HepG2 (cell line): ENCODE results near the gene AK9. TPM values are rescaled to one million over a fixed set of nuclear protein-coding genes. Genes with fewer than 3 reads are reported as not detected.
A peak's percentile ranks its signal among the peaks of the same experiment; 100 is the strongest.

Experiments
- ATAD3A ChIP-seq: sonication (generic); formaldehyde crosslinking; IDR thresholded peaks from 2 replicates; pipeline ENCODE4 v1.4.0; 2020; ENCODE audit warnings: missing genetic modification reagents
- ATF3 ChIP-seq: sonication (generic); formaldehyde crosslinking; IDR thresholded peaks from 2 replicates; pipeline ENCODE4 v1.4.0; 2020; ENCODE audit warnings: missing genetic modification reagents
- BATF2 ChIP-seq: sonication (generic); formaldehyde crosslinking; IDR thresholded peaks from 2 replicates; pipeline ENCODE4 v1.8.0; 2022; ENCODE audit warnings: mild to moderate bottlenecking, missing genetic modification reagents, moderate library complexity
- DZIP1 ChIP-seq: sonication (generic); formaldehyde crosslinking; IDR thresholded peaks from 2 replicates; pipeline ENCODE4 v1.5.0; 2020; ENCODE audit warnings: mild to moderate bottlenecking, missing genetic modification reagents
- ETV5 ChIP-seq: IDR thresholded peaks from 2 replicates; pipeline ENCODE4 v1.6.1; 2018; ENCODE audit warnings: missing biosample characterization, missing genetic modification reagents, inconsistent platforms, borderline replicate concordance
- FOXK1 ChIP-seq: sonication (generic); formaldehyde crosslinking; IDR thresholded peaks from 2 replicates; pipeline ENCODE4 v1.4.0; 2020; ENCODE audit warnings: low read depth, missing genetic modification reagents, borderline replicate concordance
- GLMP ChIP-seq: sonication (generic); formaldehyde crosslinking; IDR thresholded peaks from 2 replicates; pipeline ENCODE4 v1.9.0; 2021; ENCODE audit warnings: missing genetic modification reagents, mild to moderate bottlenecking, borderline replicate concordance
- HOMEZ ChIP-seq: IDR thresholded peaks from 2 replicates; pipeline ENCODE4 v1.6.1; 2016; ENCODE audit warnings: low read depth
- HOXD1 ChIP-seq: sonication (generic); formaldehyde crosslinking; IDR thresholded peaks from 2 replicates; pipeline ENCODE4 v1.5.0; 2020; ENCODE audit warnings: missing genetic modification reagents
- MLX ChIP-seq: IDR thresholded peaks from 2 replicates; pipeline ENCODE4 v1.6.1; 2016
- NAIF1 ChIP-seq: sonication (generic); formaldehyde crosslinking; IDR thresholded peaks from 2 replicates; pipeline ENCODE4 v1.5.0; 2020; ENCODE audit warnings: mild to moderate bottlenecking, missing genetic modification reagents, borderline replicate concordance
- NPAS2 ChIP-seq: sonication (generic); formaldehyde crosslinking; IDR thresholded peaks from 2 replicates; pipeline ENCODE4 v1.8.0; 2022; ENCODE audit warnings: mild to moderate bottlenecking, missing genetic modification reagents, borderline replicate concordance
- PHF20 ChIP-seq: sonication (generic); formaldehyde crosslinking; IDR thresholded peaks from 2 replicates; pipeline ENCODE4 v1.5.0; 2020; ENCODE audit warnings: mild to moderate bottlenecking, missing genetic modification reagents
- RELA ChIP-seq: sonication (generic); formaldehyde crosslinking; IDR thresholded peaks from 2 replicates; pipeline ENCODE4 v1.4.0; 2020; ENCODE audit warnings: missing genetic modification reagents
- SAFB2 ChIP-seq: sonication (generic); formaldehyde crosslinking; IDR thresholded peaks from 2 replicates; pipeline ENCODE4 v1.5.1; 2020; ENCODE audit warnings: missing genetic modification reagents, low read depth, mild to moderate bottlenecking, borderline replicate concordance
- TEAD3 ChIP-seq: optimal IDR thresholded peaks from 2 replicates; pipeline ENCODE3; 2016; ENCODE audit warnings: borderline replicate concordance
- TFDP1 ChIP-seq: IDR thresholded peaks from 2 replicates; pipeline ENCODE4 v1.6.1; 2016; ENCODE audit warnings: missing compliant biosample characterization, missing genetic modification reagents, borderline replicate concordance
- ZBTB21 ChIP-seq: sonication (generic); formaldehyde crosslinking; IDR thresholded peaks from 2 replicates; pipeline ENCODE4 v1.4.0; 2020; ENCODE audit warnings: missing genetic modification reagents
- ZNF20 ChIP-seq: sonication (generic); formaldehyde crosslinking; IDR thresholded peaks from 2 replicates; pipeline ENCODE4 v1.4.0; 2020; ENCODE audit warnings: mild to moderate bottlenecking, moderate library complexity, missing genetic modification reagents
- ZNF354B ChIP-seq: sonication (generic); formaldehyde crosslinking; IDR thresholded peaks from 2 replicates; pipeline ENCODE4 v1.8.0; 2022; ENCODE audit warnings: mild to moderate bottlenecking, missing genetic modification reagents
- ZNF446 ChIP-seq: sonication (generic); formaldehyde crosslinking; IDR thresholded peaks from 2 replicates; pipeline ENCODE4 v1.5.0; 2020; ENCODE audit warnings: mild to moderate bottlenecking, missing genetic modification reagents
- ZNF580 ChIP-seq: IDR thresholded peaks from 2 replicates; pipeline ENCODE4 v1.6.1; 2016; ENCODE audit warnings: low read depth, borderline replicate concordance
- ZSCAN29 ChIP-seq: sonication (generic); formaldehyde crosslinking; conservative IDR thresholded peaks from 2 replicates; pipeline ENCODE4 v1.4.0; 2020; ENCODE audit warnings: mild to moderate bottlenecking, missing genetic modification reagents
- polyA plus RNA-seq, 8 experiments: library from polyadenylated mRNA; depleted of rRNA in 3 of 8; stranded (reverse) in 7 of 8; unstranded in 1 of 8; fragments of >200 nt; fragmentation: Illumina TruSeq in 4 of 8; extraction: Trizol in 4 of 8; gene quantifications; 2 replicates each; pipeline versions ENCODE4 v1.2.1 to v1.2.3, GENCODE V29; 2011 to 2016; ENCODE audit warnings: low read depth in 4 of 8, missing spikeins in 1 of 8, mixed read lengths in 1 of 8; ENCODE audit not compliant: insufficient read depth in 1 of 8
- total RNA-seq, 5 experiments: library from RNA; depleted of rRNA; stranded (reverse); fragments of >200 nt; fragmentation: Illumina TruSeq; extraction: Trizol; gene quantifications; 2 replicates each; pipeline ENCODE4 v1.2.3, GENCODE V29; 2016; ENCODE audit warnings: low read depth in 1 of 5

Gene AK9
- total and polyA plus RNA-seq, 2 of the 13 experiments (the other 11 are each of a cell fraction or from before 2014, with no cell fraction given), result 3.2 to 4.8 TPM

GRCh38 chr6:109705258-109705657, 14.3 kb upstream of the AK9 start (continued):
- TF ChIP-seq DZIP1 (CRISPR knock-in tag), result no peak
- no peak; the same call in 1 of the 2 replicates for TF ChIP-seq ETV5 (CRISPR knock-in tag)
- no peak for TF ChIP-seq ZNF354B
- TF ChIP-seq TFDP1 (CRISPR knock-in tag), result no peak
- no peak for TF ChIP-seq FOXK1 (CRISPR knock-in tag)
- peak; percentile 34 for TF ChIP-seq TEAD3 (CRISPR knock-in tag)
- TF ChIP-seq BATF2, result no peak
- no peak for TF ChIP-seq ATF3 (CRISPR knock-in tag)
- TF ChIP-seq ZNF580, result 0 out of 2 replicates have a peak, but pooled peaks have one; percentile 26
- TF ChIP-seq HOMEZ, result no peak
- no peak for TF ChIP-seq HOXD1
- no peak for TF ChIP-seq RELA (CRISPR knock-in tag)
- no peak for TF ChIP-seq PHF20
- no peak for TF ChIP-seq NAIF1 (CRISPR knock-in tag)
- TF ChIP-seq MLX, result no peak
- TF ChIP-seq SAFB2, result no peak
- TF ChIP-seq ATAD3A (CRISPR knock-in tag), result no peak
- TF ChIP-seq GLMP (CRISPR knock-in tag), result no peak
- TF ChIP-seq ZNF20 (CRISPR knock-in tag), result no peak
- no peak for TF ChIP-seq ZBTB21 (CRISPR knock-in tag)
- no peak for TF ChIP-seq ZNF446 (CRISPR knock-in tag)
- TF ChIP-seq ZSCAN29 (CRISPR knock-in tag), result no peak
- TF ChIP-seq NPAS2 (CRISPR knock-in tag), result no peak
